ENCODE measurements around the gene DYNLT2.
"Not testable (repeated sequence)": the region's sequence is repeated elsewhere in the genome, so short reads cannot be mapped to it uniquely, and the experiment has no call there.

DYNLT2 gene

GRCh38 chr6:169701311-169701953, 49.9 kb downstream of the DYNLT2 start:
- no peak for DNase-seq (ENCODE audit: low spot score)

GRCh38 chr6:169700296-169700695, 51.1 kb downstream of the DYNLT2 start:
- no peak for DNase-seq (ENCODE audit: low spot score)

- not testable (repeated sequence) for DNase-seq (ENCODE audit: low spot score)
These were observed 54.3 kb downstream of the DYNLT2 start for GRCh38 chr6:169697115-169697514.

GRCh38 chr6:169695131-169695530, 56.2 kb downstream of the DYNLT2 start:
- no peak for DNase-seq (ENCODE audit: low spot score)

GRCh38 chr6:169692516-169692915, 58.9 kb downstream of the DYNLT2 start:
- no peak for DNase-seq (ENCODE audit: low spot score)

GRCh38 chr6:169691260-169691659, 60.1 kb downstream of the DYNLT2 start:
- DNase-seq (ENCODE audit: low spot score) = no peak
